Measurements from ENCODE around the gene CDSN.

Gene CDSN

GRCh38 chr6:31111712-31112111, 8.5 kb downstream of the CDSN start:
- no peak for ATAC-seq
- TF ChIP-seq ZNF8 (CRISPR knock-in tag; IDR thresholded peaks at IDR 0.05) (no peak), ZNF70 (CRISPR knock-in tag; IDR thresholded peaks at IDR 0.05) (no peak), ISL1 (CRISPR knock-in tag; IDR thresholded peaks at IDR 0.05) (no peak)

- TF ChIP-seq CSRNP3 (CRISPR knock-in tag; IDR thresholded peaks at IDR 0.05) (no peak), TCF4 (CRISPR knock-in tag; IDR thresholded peaks at IDR 0.05; ENCODE audit: borderline replicate concordance) (no peak), ARNTL (CRISPR knock-in tag; IDR thresholded peaks at IDR 0.05; ENCODE audit: borderline replicate concordance, low read depth) (no peak), ZNF70 (CRISPR knock-in tag; IDR thresholded peaks at IDR 0.05) (no peak), TOX (CRISPR knock-in tag; IDR thresholded peaks at IDR 0.05; ENCODE audit: borderline replicate concordance) (no peak), ZFP30 (CRISPR knock-in tag; IDR thresholded peaks at IDR 0.05) (no peak), ISL1 (CRISPR knock-in tag; IDR thresholded peaks at IDR 0.05) (no peak)
- no peak for ATAC-seq
Observed at GRCh38 chr6:31110825-31111582, 9.2 kb downstream of the CDSN start.

GRCh38 chr6:31107052-31107451, 13.2 kb downstream of the CDSN start:
- no peak for ATAC-seq

GRCh38 chr6:31103136-31103535, 17.1 kb downstream of the CDSN start:
- TF ChIP-seq TOX (CRISPR knock-in tag; IDR thresholded peaks at IDR 0.05; ENCODE audit: borderline replicate concordance) (no peak), GLIS3 (CRISPR knock-in tag; IDR thresholded peaks at IDR 0.05) (no peak), PATZ1 (CRISPR knock-in tag; IDR thresholded peaks at IDR 0.05; ENCODE audit: borderline replicate concordance) (no peak), ZC3H10 (CRISPR knock-in tag; IDR thresholded peaks at IDR 0.05) (no peak), ZFP3 (CRISPR knock-in tag; IDR thresholded peaks at IDR 0.05) (no peak), ZFP30 (CRISPR knock-in tag; IDR thresholded peaks at IDR 0.05) (no peak), BACH2 (CRISPR knock-in tag; IDR thresholded peaks at IDR 0.05; ENCODE audit: borderline replicate concordance) (no peak), ARNTL (CRISPR knock-in tag; IDR thresholded peaks at IDR 0.05; ENCODE audit: borderline replicate concordance, low read depth) (no peak), RARB (CRISPR knock-in tag; IDR thresholded peaks at IDR 0.05) (no peak), CSDC2 (CRISPR knock-in tag; IDR thresholded peaks at IDR 0.05) (no peak)
- ATAC-seq: no peak

More at GRCh38 chr6:31107052-31107451, 13.2 kb downstream of the CDSN start:
- TF ChIP-seq CSRNP3 (CRISPR knock-in tag; IDR thresholded peaks at IDR 0.05) (no peak), SNAI2 (CRISPR knock-in tag; IDR thresholded peaks at IDR 0.05) (no peak), ZC3H10 (CRISPR knock-in tag; IDR thresholded peaks at IDR 0.05) (no peak), POU6F1 (CRISPR knock-in tag; IDR thresholded peaks at IDR 0.05; ENCODE audit: borderline replicate concordance, low read depth) (no peak), ZNF565 (CRISPR knock-in tag; conservative IDR thresholded peaks at IDR 0.05; ENCODE audit: low read depth) (no peak)

GRCh38 chr6:31098449-31098938, 21.8 kb downstream of the CDSN start:
- no peak for TF ChIP-seq TSHZ2 (CRISPR knock-in tag; IDR thresholded peaks at IDR 0.05)
- no peak for TF ChIP-seq RARB (CRISPR knock-in tag; IDR thresholded peaks at IDR 0.05)
- no peak for TF ChIP-seq OSR1 (CRISPR knock-in tag; IDR thresholded peaks at IDR 0.05)
- TF ChIP-seq GLIS3 (CRISPR knock-in tag; IDR thresholded peaks at IDR 0.05): no peak
- no peak for TF ChIP-seq PATZ1 (CRISPR knock-in tag; IDR thresholded peaks at IDR 0.05; ENCODE audit: borderline replicate concordance)
- TF ChIP-seq ZFP30 (CRISPR knock-in tag; IDR thresholded peaks at IDR 0.05): no peak
- no peak for TF ChIP-seq ZFP3 (CRISPR knock-in tag; IDR thresholded peaks at IDR 0.05)
- TF ChIP-seq TOX (CRISPR knock-in tag; IDR thresholded peaks at IDR 0.05; ENCODE audit: borderline replicate concordance): no peak
- no peak for TF ChIP-seq ZNF8 (CRISPR knock-in tag; IDR thresholded peaks at IDR 0.05)
- ATAC-seq: no peak
